Skeletal muscle cell (primary cell): ENCODE data around the gene EEPD1.
"Not testable (repeated sequence)": the region's sequence is repeated elsewhere in the genome, so short reads cannot be mapped to it uniquely, and the experiment has no call there.

Experiments used
- DNase-seq: peaks from one replicate; pipeline ENCODE4 v3.0.0-alpha.2; 2010; ENCODE audit warnings: low read depth
- H3K4me3 ChIP-seq: 2 replicates; pipeline ENCODE4 v1.5.1; 2011; ENCODE audit warnings: low read depth, mild to moderate bottlenecking, control low read depth, low read length, moderate library complexity

Gene EEPD1

DNA sequence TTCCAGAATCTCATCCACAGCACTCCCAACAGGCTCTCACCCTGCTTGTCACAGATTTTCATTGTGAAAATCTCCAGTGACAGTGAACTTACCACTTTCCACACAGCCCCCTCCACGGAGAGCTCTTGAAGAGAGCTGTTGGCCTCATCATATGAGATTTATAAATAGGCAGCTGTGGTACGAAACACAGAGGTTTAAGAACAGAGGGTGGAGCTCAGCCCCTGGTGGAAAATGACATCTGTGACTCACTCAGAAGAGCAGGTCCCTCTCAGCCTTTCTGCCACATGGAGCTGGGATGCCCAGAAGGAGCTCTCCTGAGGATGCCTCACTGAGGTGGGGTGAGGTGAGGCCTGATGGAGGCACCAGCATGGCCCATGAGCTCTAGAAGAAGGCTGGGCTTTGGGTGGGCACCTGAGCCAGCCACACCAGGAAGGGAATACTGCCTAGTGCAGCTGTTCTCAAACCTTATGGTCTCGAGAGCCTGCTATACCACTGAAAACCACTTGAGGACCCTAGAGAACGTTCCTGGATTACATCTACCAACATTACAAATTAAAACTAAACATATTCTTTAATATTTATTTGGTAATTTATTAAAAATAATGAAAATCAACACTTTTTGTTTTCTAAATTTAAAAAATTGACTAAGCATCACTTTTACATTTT lies 25.8 kb upstream of the EEPD1 start:
- H3K4me3 ChIP-seq = no peak overlapping the region
- DNase-seq = no peak

DNA sequence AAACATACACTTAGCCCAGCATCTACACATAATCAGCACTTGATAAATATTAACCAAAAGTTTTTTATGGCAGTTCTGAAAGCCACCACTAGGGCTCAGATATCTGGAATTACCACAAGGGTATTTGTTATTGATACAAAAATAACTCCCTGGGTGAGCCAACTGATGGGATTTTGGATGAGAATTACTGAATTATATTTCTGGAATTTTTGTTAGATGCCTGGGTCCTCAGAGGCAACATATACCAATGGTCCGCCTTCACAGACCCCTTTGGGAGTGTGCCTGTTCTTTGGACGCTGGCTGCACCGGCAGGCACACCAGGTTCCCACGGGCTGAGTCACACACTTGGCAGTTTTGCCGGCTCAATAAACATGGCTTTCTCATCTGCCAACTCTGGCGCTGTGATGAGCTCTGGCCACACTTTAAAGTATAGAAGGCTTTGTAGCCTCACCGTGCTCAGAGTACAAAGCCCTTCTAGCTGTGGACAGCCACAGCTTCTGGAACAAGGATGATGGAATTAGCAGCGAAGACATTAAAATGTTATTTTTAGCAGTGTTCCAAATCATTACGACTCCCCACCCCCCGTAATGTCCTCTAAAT lies 24.5 kb upstream of the EEPD1 start:
- H3K4me3 ChIP-seq = no peak overlapping the region
- peak; percentile 85 for DNase-seq

DNA sequence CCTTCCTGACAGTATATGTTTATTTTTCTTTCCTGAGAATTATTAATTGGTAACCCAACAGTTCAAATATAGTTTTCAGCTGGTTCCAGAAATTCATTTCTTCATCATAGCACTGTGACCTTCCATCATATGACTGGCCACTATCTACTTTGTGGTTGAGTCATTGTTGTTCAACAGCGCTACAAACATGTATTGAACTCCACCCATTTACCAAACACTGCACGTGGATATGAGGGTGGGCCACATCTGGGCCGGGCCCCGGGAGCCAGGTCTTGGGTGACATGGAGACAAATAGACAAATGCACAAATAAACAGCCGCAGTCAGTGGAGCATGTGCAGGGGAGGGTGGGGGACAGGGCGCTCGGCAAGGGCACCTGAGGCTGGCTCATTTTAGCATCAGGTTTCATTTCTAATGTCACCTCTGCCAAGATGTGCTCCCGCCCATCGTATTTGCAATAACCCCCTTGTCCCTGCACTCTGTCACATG lies 24.0 kb upstream of the EEPD1 start:
- DNase-seq = no peak
- no peak overlapping the region for H3K4me3 ChIP-seq

DNA sequence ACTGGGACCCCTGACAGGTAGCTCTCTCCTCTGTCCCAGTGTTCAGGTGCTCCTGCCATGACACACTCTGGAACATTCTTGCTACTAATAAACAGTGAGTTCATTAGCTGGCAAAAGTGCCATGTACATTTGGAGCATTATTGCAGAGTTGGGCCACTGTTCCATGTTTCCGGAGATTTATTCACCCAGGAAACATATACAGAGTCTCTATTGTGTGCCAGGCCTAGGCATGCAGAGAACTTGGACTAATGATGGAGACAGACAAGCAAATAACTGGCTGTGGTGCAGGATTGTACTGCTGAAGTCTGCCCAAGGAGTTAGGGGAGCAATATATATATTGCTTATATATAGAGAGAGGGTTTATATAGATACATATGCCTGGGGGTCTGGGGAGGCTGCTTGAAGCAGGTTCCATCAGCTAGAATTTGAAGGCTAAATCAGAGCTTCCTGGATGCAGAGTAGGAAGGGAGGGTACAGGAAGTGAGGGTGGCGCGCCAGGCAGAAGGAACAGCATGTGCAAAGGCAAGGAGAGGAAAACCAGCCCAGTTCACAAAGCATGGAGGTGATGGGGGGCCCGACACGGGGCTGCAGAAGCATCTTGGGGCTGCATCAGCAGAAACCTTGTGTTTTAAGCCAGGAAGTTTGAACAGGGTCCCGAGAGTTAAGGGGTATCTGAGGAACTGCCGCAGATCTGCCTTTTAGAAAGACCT lies 22.7 kb upstream of the EEPD1 start:
- no peak overlapping the region for H3K4me3 ChIP-seq
- no peak for DNase-seq

DNA sequence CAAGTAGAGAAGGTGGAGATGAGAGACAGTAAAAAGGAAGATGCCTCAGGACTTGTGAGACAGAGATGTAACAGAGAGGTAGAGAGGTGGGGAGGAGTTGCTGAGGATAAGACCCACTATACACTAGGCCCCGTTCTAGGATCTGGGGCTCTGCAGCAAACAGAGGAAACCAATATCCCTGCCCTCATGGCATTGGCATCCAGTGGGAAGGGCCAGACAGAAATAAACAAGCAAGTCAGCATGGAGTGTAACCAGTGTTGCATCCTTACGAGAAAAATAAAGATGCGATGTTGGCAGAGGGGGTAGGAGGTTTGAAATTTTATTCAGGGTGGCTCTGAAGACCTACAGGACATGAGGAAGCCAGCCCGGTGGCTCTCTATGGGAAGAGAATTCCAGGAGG lies 22.0 kb upstream of the EEPD1 start:
- no peak for DNase-seq
- H3K4me3 ChIP-seq = no peak overlapping the region

DNA sequence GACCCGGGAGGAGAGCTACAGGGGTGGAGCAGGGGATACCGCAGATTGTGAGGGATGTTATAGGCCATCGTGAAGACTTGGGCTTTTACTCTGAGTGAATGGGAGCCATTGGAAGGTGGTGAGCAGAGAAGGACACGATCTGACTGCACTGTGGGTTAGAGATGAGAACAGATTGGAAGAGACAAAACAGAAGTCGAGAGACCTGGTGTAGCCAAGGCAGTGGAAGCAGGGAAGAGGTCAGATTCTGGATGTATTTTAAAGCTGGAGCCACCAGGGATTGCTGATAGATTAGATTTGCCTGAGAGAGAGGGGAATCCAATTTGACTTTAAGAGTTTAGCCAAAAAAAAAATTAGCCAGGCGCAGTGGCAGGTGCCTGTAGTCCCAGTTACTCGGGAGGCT lies 21.6 kb upstream of the EEPD1 start:
- no peak overlapping the region for H3K4me3 ChIP-seq
- no peak for DNase-seq

DNA sequence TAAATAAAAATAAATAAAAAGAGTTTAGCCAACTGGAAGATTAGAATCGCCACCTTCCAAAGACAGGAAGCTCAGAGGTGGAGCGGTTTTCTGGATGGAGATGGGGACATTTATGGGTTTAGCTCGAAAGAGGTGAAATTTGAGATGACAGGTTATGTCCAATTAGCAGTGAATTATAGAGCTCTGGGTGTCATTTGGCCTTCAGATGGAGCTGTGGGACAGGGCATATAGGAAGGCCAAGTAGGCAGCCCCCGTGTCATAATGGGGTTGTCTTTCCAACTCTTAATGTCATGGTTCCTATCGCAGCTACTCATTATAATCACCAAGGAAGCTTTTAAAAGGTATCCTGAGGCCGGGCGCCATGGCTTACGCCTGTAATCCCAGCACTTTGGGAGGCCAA lies 21.0 kb upstream of the EEPD1 start:
- no peak for DNase-seq
- no peak overlapping the region for H3K4me3 ChIP-seq

DNA sequence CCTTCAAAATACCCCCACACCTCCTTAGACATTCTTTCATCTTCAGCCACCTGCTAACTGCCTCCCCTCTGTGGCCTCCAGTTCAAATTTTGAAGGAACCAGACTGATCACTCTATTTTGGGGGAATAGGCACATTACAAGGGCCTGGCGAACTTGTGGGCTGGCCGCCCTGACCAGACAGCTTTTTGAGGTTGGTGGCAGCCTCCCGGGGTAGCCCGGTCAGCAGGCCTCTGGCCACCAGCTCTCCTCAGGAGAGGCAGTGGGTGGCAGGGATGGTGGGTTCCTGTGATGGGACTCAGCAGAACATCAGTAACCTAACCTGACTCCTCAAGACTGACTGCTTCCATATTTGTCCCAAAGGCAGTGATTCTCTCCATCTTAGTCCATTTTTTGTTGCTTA lies 17.4 kb upstream of the EEPD1 start:
- no peak for DNase-seq
- H3K4me3 ChIP-seq = no peak overlapping the region

DNA sequence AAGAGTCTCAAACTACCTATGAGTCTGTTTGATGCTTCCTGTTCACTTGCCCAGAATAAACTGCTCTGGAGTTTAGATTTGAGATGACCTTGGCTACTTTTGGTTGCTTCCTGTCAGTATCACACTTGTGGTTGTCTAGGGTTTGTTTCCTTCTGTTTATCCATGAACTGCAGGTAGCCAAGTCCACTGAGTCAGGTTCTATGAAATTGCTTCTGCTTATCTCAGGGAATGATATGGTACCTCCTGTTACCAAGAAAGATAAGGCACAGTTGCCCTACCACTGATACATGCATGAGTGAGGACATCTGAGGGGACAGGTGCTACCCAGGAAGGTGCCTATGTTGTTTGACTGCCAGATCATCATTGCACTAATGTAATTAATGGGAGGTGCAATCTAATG lies 15.8 kb upstream of the EEPD1 start:
- H3K4me3 ChIP-seq = no peak overlapping the region
- no peak for DNase-seq

DNA sequence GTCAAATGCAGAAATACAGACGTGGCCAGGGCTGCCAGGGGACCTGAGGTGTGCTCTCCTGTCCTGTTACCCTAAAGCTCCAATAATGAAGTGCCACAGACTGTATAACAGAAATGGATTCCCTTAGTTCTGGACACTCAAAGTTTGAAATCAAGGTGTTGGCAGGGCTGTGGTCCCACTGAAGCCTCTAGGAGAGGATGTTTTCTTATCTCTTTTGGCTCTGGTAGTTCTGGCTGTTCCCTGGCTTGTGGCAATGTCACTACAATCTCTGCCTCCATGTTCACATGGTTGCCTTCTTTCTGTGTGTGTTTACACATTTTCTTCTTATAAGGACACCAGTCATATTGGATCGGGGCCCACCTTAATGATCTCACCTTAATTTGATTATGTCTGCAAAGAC lies 15.3 kb upstream of the EEPD1 start:
- no peak overlapping the region for H3K4me3 ChIP-seq

DNA sequence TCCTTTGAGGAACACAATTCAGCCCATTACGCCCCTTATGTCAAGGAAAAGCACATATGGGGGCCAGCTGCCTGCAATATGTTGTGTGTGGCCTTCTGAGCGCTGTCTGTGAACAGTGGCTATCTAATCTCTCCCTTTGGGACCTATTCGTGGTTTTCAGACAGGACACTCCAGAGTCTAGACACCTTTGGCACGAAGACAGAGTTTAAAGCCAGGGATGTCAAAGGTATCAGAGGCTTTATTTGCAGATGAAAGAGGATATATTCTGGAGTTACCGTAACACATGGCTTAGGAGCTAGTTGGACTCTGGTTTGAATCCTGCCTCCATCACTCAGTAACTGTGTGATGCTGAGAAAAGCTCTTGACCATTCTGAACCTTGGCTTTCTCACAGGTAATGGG lies 14.8 kb upstream of the EEPD1 start:
- no peak for DNase-seq
- no peak overlapping the region for H3K4me3 ChIP-seq

More for the DNA sequence above, 15.3 kb upstream of the EEPD1 start:
- no peak for DNase-seq

DNA sequence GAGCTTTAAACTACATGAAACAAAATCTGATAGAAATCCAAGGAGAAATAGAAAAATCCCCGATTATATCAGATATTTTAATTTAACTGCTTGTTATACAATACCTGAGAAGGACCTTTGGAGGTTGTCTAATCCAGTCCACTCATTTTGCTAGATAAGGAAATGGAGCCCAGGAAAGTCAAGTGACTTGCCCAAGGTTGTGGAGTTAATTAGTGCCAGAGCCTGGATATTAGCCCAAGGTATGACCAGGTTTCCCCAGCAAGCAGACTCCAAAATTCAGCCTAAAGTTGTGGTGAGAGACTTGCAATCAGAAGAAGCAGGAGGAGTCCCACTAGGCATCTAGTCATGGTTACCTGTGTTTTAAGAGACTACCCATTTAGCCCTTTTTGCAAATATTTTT lies 11.7 kb upstream of the EEPD1 start:
- no peak overlapping the region for H3K4me3 ChIP-seq
- DNase-seq = no peak

DNA sequence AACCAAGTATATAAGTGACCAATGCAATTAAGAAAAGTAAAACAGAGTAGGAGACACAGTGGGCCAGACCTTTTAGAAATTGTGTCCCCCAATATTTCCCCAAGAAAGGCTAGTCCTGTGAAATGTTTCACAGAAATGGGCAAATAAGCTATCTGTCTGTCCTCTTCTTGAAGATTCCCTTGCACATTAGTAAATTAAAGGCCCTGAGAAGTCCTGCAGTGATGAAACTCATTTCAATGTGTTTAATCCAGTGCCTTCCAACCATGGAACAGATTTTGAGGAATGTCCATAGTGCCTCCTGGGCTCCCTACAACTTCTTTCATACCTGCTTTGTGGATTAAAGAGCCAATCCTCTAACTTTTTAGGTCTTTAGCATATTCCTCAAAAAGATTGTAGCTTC lies 11.2 kb upstream of the EEPD1 start:
- H3K4me3 ChIP-seq = no peak overlapping the region
- no peak for DNase-seq

DNA sequence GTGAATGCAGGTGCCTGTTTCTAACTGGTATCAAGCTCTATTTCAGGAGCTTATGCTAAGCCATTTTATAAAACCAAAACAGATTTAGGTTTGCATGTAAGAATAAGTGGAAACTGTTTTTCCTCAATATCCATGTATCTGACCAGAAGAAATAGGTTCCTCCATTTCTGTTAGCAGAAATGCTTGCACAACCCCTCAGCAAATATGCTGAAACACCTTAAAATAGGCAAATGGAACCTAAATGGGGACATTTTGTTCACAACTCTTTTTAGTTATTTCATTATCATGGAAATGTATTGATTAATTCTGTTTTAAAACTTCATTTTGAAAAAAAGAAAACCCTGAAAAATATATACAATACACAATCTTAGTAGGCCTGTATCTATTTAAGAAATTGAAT lies 8.9 kb upstream of the EEPD1 start:
- H3K4me3 ChIP-seq = no peak overlapping the region
- DNase-seq = no peak

DNA sequence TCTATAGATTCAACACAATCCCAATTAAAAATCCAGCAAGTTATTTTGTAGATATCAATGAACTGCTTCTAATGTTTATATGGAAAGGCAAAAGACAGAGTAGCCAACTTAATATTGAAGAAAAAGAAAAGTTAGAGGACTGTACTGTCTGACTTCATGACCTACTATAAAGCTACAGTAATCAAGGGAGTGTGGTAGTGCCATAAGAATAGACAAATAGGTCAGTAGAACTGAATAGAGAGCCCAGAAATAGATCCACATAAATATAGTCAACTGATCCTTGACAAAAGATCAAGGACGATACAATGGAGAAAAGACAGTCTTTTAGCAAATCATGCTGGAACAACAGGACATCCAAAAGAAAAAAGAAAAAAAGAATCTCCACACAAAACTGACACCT lies 7.4 kb upstream of the EEPD1 start:
- no peak for DNase-seq
- no peak overlapping the region for H3K4me3 ChIP-seq

DNA sequence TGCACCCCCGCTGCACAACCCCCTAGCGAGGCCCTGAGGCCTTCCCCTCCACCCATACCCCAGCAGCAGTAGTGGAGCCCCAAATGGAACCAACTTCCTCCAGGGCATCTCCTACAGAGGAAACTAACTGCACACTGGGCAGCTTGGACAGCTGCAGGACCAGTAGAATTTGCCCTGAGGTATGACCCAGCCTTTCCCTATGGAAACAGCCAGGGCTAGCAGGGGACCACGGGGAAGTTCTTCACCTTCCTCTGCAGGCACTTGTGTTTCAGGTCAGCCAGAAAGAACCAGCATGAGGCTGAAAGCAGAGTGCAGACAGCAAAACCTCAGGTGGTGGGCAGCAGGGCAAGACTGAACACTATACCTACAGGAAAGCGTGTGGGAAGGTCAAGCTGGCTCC lies 5.7 kb upstream of the EEPD1 start:
- H3K4me3 ChIP-seq = no peak overlapping the region
- no peak for DNase-seq

DNA sequence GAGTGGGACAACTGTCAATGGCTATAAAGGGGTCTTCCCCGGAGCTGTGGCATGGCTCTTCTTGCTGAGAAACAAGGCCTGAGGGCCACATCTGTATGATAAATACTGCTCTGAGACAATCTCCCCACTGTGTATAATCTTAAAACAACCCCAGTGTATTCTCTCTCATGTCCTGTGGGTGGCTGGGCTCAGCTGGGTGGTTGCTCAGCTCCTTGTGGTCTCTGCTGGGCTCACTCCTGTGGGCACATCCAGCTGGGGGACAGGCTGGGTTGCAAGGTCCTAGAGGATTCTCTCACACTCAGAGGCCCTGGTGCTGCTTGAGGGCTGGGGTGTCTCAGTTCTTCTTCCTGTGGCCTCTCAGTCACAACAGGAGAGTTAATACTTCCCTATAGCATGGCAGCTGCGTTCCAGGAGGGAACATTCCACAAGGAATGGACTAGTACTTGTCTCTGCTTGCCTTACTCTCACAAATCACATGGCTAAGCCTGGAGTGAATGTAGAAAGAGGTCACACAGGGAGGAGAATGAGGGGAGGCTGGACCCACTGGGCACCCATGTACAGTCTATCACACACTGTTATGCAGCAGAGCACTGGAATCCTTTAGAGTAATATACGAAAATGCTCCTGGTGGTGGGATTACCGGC lies 4.5 kb upstream of the EEPD1 start:
- no peak for DNase-seq
- H3K4me3 ChIP-seq = no peak overlapping the region

DNA sequence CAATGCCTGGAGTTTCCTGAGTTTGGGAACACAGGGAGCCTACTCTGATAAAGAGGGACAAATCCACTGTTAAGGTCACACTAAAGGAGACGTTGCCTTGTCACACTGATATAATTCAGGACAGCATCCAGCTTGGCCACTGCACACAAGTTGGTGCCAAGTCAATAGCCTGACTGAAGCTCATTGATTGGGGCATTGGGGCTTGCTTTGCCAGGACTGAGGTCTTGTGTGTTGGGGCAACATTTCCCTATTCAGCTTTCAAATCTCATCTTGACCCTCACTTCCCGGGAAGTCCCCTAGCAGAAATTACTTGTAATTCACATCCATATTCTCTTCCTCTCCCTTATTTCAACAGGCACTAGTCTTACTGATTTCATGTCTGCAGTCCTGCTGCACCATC lies 3.8 kb upstream of the EEPD1 start:
- not testable (repeated sequence) for DNase-seq, H3K4me3 ChIP-seq

DNA sequence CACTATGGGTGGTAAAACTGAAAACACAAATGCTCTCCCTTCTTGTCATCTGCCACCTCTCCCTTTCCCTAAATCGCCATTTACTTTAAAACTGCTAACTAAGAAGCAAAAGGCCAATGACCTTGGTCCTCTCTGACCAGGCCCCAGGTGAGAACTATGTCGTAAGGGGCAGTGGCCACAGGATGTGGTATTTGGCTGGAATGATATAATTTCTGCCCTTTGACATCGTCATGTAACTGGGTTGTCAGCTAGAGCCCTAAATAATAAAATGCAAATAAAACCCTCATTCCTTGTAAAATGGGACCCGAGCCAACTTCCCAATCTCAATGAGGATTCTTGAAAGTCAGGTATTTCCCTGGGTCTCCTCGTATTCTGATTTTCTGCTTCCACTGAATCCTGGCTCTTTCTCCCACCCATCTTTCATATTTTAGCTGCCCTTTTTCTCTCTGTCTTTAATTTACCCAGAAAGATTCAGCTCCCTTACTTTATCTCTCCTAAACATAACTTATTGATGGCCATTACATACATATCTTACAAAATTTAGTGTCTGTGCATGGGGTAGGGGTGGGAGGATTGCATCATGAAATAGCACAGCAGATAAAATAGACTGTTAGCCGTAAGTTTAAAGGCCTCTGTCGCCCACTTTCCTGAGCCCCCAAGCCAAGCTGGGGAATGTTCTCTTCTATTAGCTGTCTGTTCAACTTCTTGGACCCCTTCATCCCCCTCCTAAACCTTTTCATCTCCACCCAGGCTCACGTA lies 3.2 kb upstream of the EEPD1 start:
- H3K4me3 ChIP-seq = no peak overlapping the region
- no peak for DNase-seq
